MCF 10A (cell line): ENCODE measurements around the gene TNFRSF14. TPM values are rescaled to one million over a fixed set of nuclear protein-coding genes. Genes with fewer than 3 reads are reported as not detected.
A peak's percentile ranks its signal among the peaks of the same experiment; 100 is the strongest.

Source experiments
- BruUV-seq: library from RNA; stranded (reverse); fragments of 400-500 nt; replicated peaks from 2 replicates; lab custom pipeline; 2021; lab: Mats Ljungman, UMichigan
- CTCF ChIA-PET: fragments of 300-600 bp; sonication (Branson Sonifier 250); formaldehyde crosslinking; extraction: SDS; loops from one replicate; lab custom pipeline; 2021; ENCODE audit warnings: antibody characterized with exemption, inconsistent platforms; lab: Yijun Ruan, JAX
- POLR2A ChIA-PET: fragments of 300-600, 350-650 bp; sonication (Branson Sonifier 250); formaldehyde crosslinking; extraction: SDS; loops from one replicate; lab custom pipeline; 2020; ENCODE audit warnings: antibody characterized with exemption, inconsistent platforms; lab: Yijun Ruan, JAX
- DNase-seq: peaks from one replicate; pipeline ENCODE4 v3.0.0-alpha.2; 2018; ENCODE audit not compliant: unreplicated experiment
- H3K27ac Mint-ChIP-seq: one replicate; pipeline ENCODE4 v1.8.0; 2022; ENCODE audit warnings: mild to moderate bottlenecking, low read depth, mixed read lengths; ENCODE audit not compliant: unreplicated experiment
- H3K27me3 Mint-ChIP-seq: one replicate; pipeline ENCODE4 v1.8.0; 2022; ENCODE audit warnings: mixed read lengths; ENCODE audit not compliant: insufficient read depth, unreplicated experiment
- H3K36me3 Mint-ChIP-seq: one replicate; pipeline ENCODE4 v1.8.0; 2022; ENCODE audit warnings: mild to moderate bottlenecking, moderate library complexity, mixed read lengths; ENCODE audit not compliant: insufficient read depth, unreplicated experiment
- H3K4me1 Mint-ChIP-seq: one replicate; pipeline ENCODE4 v1.8.0; 2022; ENCODE audit warnings: mixed read lengths; ENCODE audit not compliant: insufficient read depth, unreplicated experiment
- H3K4me3 Mint-ChIP-seq: one replicate; pipeline ENCODE4 v1.8.0; 2022; ENCODE audit warnings: mild to moderate bottlenecking, moderate library complexity, mixed read lengths; ENCODE audit not compliant: unreplicated experiment
- H3K9me3 Mint-ChIP-seq: one replicate; pipeline ENCODE4 v1.8.0; 2022; ENCODE audit warnings: mixed read lengths; ENCODE audit not compliant: unreplicated experiment
- CTCF ChIP-seq: fragments of 200-600 bp; IDR thresholded peaks from one replicate; pipeline ENCODE4 v1.8.0; 2022; ENCODE audit warnings: antibody characterized with exemption, mild to moderate bottlenecking; ENCODE audit not compliant: unreplicated experiment
- intact Hi-C: fragments of 100-400 bp; cut with micrococcal nuclease; formaldehyde crosslinking; loops from 2 replicates; pipeline ENCODE4 v1.14.1; 2022
- total RNA-seq: library from RNA; stranded (reverse); gene quantifications from 2 replicates; pipeline ENCODE4 v1.2.3, GENCODE V29; 2022

Gene TNFRSF14
- total RNA-seq, 1 experiment from 2014 or later: 4.6 TPM

GRCh38 chr1:2586154-2587070 is 30.2 kb downstream of the TNFRSF14 start, which contains the start of gene PRXL2B:
PRXL2B (plus strand) TSS chr1:2586777; CDS start chr1:2586886, 109 bp downstream.
- Mint-ChIP-seq H3K27ac (peak within 1 kb of the TSS; percentile 89), H3K9me3 (no peaks in the 10 kb centered on the region), H3K4me1 (no peaks in the 10 kb centered on the region), H3K27me3 (no peaks in the 10 kb centered on the region), H3K4me3 (peak within 1 kb of the TSS; percentile 87), H3K36me3 (peaks cover 8% of the 10 kb centered on the region)
- ChIA-PET POLR2A (interaction anchor here (0.6 to 1.9 kb wide), 16 partner anchors 37 to 1198 kb away, joined by 3 to 8 read pairs (median 4); partner anchors contain the start of genes FAAP20, MORN1, PEX10 and RER1), CTCF (interaction anchor here (0.5 to 0.9 kb wide), 3 partner anchors 37 to 824 kb away, joined by 3 to 6 read pairs (median 4); no protein-coding TSS in a partner anchor)
- intact Hi-C loops: loop anchor here (2.0 kb wide), 1 partner anchor 56 kb away; no protein-coding TSS in a partner anchor
- DNase-seq: peak; percentile 98
- TF ChIP-seq CTCF: no peak
- no TSS peak for BruUV-seq

GRCh38 chr1:2587071-2587859 is 31.1 kb downstream of the TNFRSF14 start:
- H3K27me3 Mint-ChIP-seq: no peaks in the 10 kb centered on the region
- ChIA-PET POLR2A (interaction anchor here (1.3 kb wide), 1 partner anchor 61 kb away, joined by 4 read pairs; the partner anchor contains the start of gene PANK4), CTCF (interaction anchor here (0.7 kb wide), 1 partner anchor 966 kb away, joined by 3 read pairs; no protein-coding TSS in a partner anchor)
- BruUV-seq: no TSS peak
- no peaks in the 10 kb centered on the region for H3K4me1 Mint-ChIP-seq
- peaks cover 8% of the 10 kb centered on the region for H3K36me3 Mint-ChIP-seq
- no peak for TF ChIP-seq CTCF
- H3K9me3 Mint-ChIP-seq: no peaks in the 10 kb centered on the region
- peak; percentile 30 for DNase-seq
- peak overlapping the region; percentile 87 for H3K4me3 Mint-ChIP-seq
- intact Hi-C loops: loop anchor here (2.0 kb wide), 1 partner anchor 56 kb away; no protein-coding TSS in a partner anchor
- peak overlapping the region; percentile 89 for H3K27ac Mint-ChIP-seq

GRCh38 chr1:2587860-2588571 is 31.8 kb downstream of the TNFRSF14 start:
- Mint-ChIP-seq H3K9me3 (no peaks in the 10 kb centered on the region), H3K27me3 (no peaks in the 10 kb centered on the region), H3K36me3 (peaks cover 8% of the 10 kb centered on the region), H3K4me3 (peak overlapping the region; percentile 87), H3K4me1 (no peaks in the 10 kb centered on the region), H3K27ac (no peak overlapping the region)
- BruUV-seq: no TSS peak
- DNase-seq: no peak
- CTCF ChIA-PET: interaction anchor here (0.7 kb wide), 1 partner anchor 966 kb away, joined by 3 read pairs; no protein-coding TSS in a partner anchor
- POLR2A ChIA-PET: interaction anchor here (1.3 kb wide), 1 partner anchor 62 kb away, joined by 4 read pairs; the partner anchor contains the start of gene PANK4
- no peak for TF ChIP-seq CTCF
- intact Hi-C loops: loop anchor here (2.0 kb wide), 1 partner anchor 55 kb away; no protein-coding TSS in a partner anchor
